Calu3 (cell line): ENCODE results near the gene MYCT1. TPM values are rescaled to one million over a fixed set of nuclear protein-coding genes. Genes with fewer than 3 reads are reported as not detected.

Source experiments
- BruUV-seq: library from RNA; stranded (reverse); fragments of 400-500 nt; replicated peaks from 2 replicates; lab custom pipeline; 2021; lab: Mats Ljungman, UMichigan
- CTCF ChIA-PET: fragments of 300-600 bp; sonication (Branson Sonifier 250); formaldehyde crosslinking; loops from one replicate; lab custom pipeline; 2022; ENCODE audit warnings: antibody characterized with exemption; lab: Charles Lee
- DNase-seq: peaks from one replicate; pipeline ENCODE4 v3.0.0; 2022
- H3K27ac Mint-ChIP-seq: one replicate; pipeline ENCODE4 v1.8.0; 2022; ENCODE audit warnings: mixed read lengths; ENCODE audit not compliant: unreplicated experiment
- H3K27me3 Mint-ChIP-seq: one replicate; pipeline ENCODE4 v1.8.0; 2022; ENCODE audit warnings: mixed read lengths; ENCODE audit not compliant: unreplicated experiment
- H3K36me3 Mint-ChIP-seq: one replicate; pipeline ENCODE4 v1.8.0; 2022; ENCODE audit warnings: mild to moderate bottlenecking, moderate library complexity, mixed read lengths; ENCODE audit not compliant: insufficient read depth, unreplicated experiment
- H3K4me1 Mint-ChIP-seq: one replicate; pipeline ENCODE4 v1.8.0; 2022; ENCODE audit warnings: mild to moderate bottlenecking, low read depth, mixed read lengths; ENCODE audit not compliant: unreplicated experiment
- H3K4me3 Mint-ChIP-seq: one replicate; pipeline ENCODE4 v1.8.0; 2022; ENCODE audit warnings: mild to moderate bottlenecking, low read depth, moderate library complexity, mixed read lengths; ENCODE audit not compliant: unreplicated experiment
- H3K9me3 Mint-ChIP-seq: one replicate; pipeline ENCODE4 v1.8.0; 2022; ENCODE audit warnings: low read depth, mixed read lengths; ENCODE audit not compliant: unreplicated experiment
- CTCF ChIP-seq: fragments of 200-600 bp; IDR thresholded peaks from one replicate; pipeline ENCODE4 v1.8.0; 2022; ENCODE audit warnings: antibody characterized with exemption; ENCODE audit not compliant: unreplicated experiment
- intact Hi-C: fragments of 100-400 bp; cut with micrococcal nuclease; formaldehyde crosslinking; loops from one replicate; pipeline ENCODE4 v1.10.0; 2022; ENCODE audit not compliant: unreplicated experiment
- total RNA-seq: library from RNA; stranded (reverse); gene quantifications from 2 replicates; pipeline ENCODE4 v1.2.3, GENCODE V29; 2022

The MYCT1 gene
- total RNA-seq, 1 experiment from 2014 or later = not detected

- no peak for TF ChIP-seq CTCF
- CTCF ChIA-PET = interaction anchor here (0.6 kb wide), 1 partner anchor 31 kb away, joined by 3 read pairs; no protein-coding TSS in a partner anchor
- H3K27ac Mint-ChIP-seq = no peak overlapping the region
- no peaks in the 10 kb centered on the region for H3K4me1 Mint-ChIP-seq
- BruUV-seq = no TSS peak
- intact Hi-C loops = no loop called here
- H3K9me3 Mint-ChIP-seq = no peaks in the 10 kb centered on the region
- DNase-seq = no peak
- H3K4me3 Mint-ChIP-seq = no peak overlapping the region
- no peaks in the 10 kb centered on the region for H3K36me3 Mint-ChIP-seq
- H3K27me3 Mint-ChIP-seq = peaks cover 13% of the 10 kb centered on the region
Measured at GRCh38 chr6:152769159-152769558, 71.5 kb downstream of the MYCT1 start.

- no peak overlapping the region for H3K27ac Mint-ChIP-seq
- no peak overlapping the region for H3K4me3 Mint-ChIP-seq
- H3K27me3 Mint-ChIP-seq = peaks cover 13% of the 10 kb centered on the region
- no peaks in the 10 kb centered on the region for H3K36me3 Mint-ChIP-seq
- H3K9me3 Mint-ChIP-seq = no peaks in the 10 kb centered on the region
- CTCF ChIA-PET = no interaction called here
- intact Hi-C loops = no loop called here
- no TSS peak for BruUV-seq
- H3K4me1 Mint-ChIP-seq = no peaks in the 10 kb centered on the region
- no peak for TF ChIP-seq CTCF
- DNase-seq = no peak
Measured at GRCh38 chr6:152769993-152770392, 72.3 kb downstream of the MYCT1 start.

GRCh38 chr6:152771061-152771687 is 73.5 kb downstream of the MYCT1 start:
- DNase-seq = no peak
- TF ChIP-seq CTCF = no peak
- no peaks in the 10 kb centered on the region for H3K4me1 Mint-ChIP-seq
- CTCF ChIA-PET = no interaction called here
- no peak overlapping the region for H3K4me3 Mint-ChIP-seq
- peaks cover 13% of the 10 kb centered on the region for H3K27me3 Mint-ChIP-seq
- H3K9me3 Mint-ChIP-seq = no peaks in the 10 kb centered on the region
- no peak overlapping the region for H3K27ac Mint-ChIP-seq
- intact Hi-C loops = no loop called here
- no TSS peak for BruUV-seq
- H3K36me3 Mint-ChIP-seq = no peaks in the 10 kb centered on the region

Other genes with a start within 250 kb of the MYCT1 start
- gene SYNE1, start 60.5 kb upstream of the MYCT1 start, total RNA-seq = 28.1 and 41.1 TPM in 2 replicates
- gene VIP, start 52.9 kb downstream of the MYCT1 start, total RNA-seq = not detected in 2 replicates